GM12801 (cell line): ENCODE data around the gene LY6G5B.

Experiments used
- CTCF ChIP-seq: IDR thresholded peaks from one replicate; pipeline ENCODE4 v1.5.1; 2011; ENCODE audit warnings: control low read depth; ENCODE audit not compliant: insufficient read length; ENCODE audit errors: extremely low read depth

The LY6G5B gene

GRCh38 chr6:31642798-31643570, 26.8 kb upstream of the LY6G5B start:
- TF ChIP-seq CTCF: no peak

DNA sequence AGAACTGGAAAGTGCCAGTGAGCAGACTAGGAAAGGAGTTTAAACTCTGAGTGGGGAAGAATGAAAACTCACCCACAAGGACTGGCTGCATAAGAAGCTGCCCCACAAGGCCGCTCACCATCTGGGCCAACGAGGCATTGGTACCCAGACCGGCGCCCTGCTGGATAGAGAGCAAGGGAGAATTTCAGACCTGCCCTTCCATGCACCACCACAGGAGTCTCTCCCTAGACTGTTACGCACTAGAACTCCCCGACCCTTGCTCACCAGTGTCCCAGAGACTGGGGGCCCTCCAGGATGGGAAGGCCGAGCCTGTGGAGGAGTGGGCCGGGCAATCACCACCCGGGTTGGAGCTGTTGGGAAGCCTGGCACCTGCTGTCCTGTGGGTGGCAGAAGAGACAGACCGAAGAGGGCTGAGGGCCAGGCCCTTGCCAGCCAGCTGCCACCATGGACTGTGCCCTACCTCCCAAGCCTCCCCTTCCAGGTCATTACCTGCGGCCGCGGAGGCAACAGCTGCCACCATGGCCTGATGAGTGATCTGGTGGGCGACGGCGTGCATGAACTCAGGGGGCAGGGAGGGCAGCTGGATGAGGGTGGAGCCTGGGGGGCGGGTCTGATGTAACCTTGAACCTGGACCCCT, 25.8 kb upstream of the LY6G5B start:
- no peak for TF ChIP-seq CTCF

- no peak for TF ChIP-seq CTCF
These were observed 24.5 kb upstream of the LY6G5B start for GRCh38 chr6:31645325-31645724.

GRCh38 chr6:31651602-31652191, 18.1 kb upstream of the LY6G5B start:
- TF ChIP-seq CTCF: no peak

- TF ChIP-seq CTCF: no peak
These were observed 16.7 kb upstream of the LY6G5B start for GRCh38 chr6:31652925-31653724.

DNA sequence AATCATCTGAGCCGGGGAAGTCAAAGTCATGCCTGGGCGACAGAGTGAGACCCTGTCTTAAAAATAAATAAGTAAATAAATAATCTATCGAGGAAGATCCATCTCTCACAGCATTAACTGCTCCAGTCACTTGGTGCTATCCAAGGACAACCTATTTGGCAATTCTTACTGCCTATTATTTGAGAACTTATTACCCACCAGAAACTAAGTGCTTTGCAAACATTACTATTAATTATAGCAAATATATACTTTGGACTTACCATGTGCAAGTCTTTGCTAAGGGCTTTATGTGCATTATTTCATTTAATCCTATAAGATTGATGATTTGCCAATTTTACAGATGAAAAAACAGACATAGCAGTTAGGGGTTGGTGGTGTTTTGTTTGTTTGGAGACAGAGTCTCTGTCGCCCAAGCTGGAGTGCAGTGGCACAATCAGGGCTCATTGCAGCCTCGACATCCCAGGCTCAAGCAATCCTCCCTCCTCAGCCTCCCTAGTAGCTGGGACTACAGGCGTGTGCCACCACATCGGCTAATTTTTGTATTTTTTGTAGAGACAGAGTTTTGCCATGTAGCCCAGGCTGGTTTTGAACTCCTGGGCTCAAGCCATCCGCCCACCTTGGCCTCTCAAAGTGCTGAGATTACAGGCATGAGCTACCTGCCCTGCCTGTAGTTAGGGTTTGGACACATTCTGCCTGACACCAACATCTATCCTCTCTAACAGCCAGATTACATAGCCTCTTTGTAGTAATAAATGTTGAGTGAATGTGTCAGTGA, 15.0 kb upstream of the LY6G5B start:
- no peak for TF ChIP-seq CTCF
